ENCODE measurements around the gene SEPTIN8. TPM values are rescaled to one million over a fixed set of nuclear protein-coding genes. Genes with fewer than 3 reads are reported as not detected.

SEPTIN8 gene
- polyA plus RNA-seq (2014; cell fraction: cytosol; rRNA removed): 32.3 and 32.6 TPM in 2 replicates
- polyA plus RNA-seq (2014; cell fraction: nucleus; rRNA removed): 84.5 and 109 TPM in 2 replicates

DNA sequence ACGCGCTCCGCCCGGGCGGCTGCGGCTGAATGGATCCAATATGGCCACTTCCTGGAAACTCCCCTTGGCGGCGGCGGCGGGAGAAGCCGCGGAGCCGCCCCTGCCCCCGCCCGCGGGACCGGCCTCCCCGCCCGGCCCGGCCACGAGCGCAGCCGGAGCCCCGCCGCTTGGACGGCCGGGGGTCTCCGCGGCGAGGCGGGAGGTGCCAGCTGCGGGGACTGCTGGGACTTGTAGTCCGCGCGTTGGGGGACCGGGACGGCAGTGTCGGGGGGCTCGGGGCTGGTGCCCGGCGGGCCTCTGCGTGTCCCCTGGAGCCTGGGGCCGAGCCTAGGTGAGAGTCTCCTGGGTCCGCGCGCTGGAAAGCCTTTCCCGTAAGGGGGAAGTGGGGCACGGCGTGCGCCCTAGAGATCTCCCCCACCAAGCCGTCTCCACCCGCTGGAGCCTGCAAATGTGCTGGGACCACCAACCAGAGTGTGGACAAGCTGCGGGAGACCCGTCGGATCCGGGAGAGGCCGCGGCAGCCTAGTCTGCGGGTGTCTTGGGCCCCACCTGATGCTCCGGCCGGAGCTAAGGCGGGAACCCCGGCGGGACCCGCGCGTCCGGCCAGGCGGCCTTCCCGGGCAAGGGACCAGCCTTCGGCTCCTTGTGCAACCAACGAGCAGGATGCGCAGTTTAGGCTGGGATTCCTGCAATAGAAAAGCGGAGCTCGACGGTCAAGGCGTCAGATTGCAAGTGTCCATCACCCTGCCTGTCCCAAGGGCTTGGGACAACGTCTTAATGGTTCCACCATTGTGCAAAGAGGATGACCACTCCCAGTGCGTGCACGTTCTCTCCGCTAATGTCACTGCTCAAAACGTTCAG is at the start of gene SEPTIN8:
SEPTIN8 (minus strand) TSS at position 31 of the 861 bp plus-strand sequence. CDS start 102 bp downstream, outside the sequence.
- peak; percentile 40 for DNase-seq (ENCODE audit: low spot score)

GRCh38 chr5:132826424-132827082 is 49.5 kb upstream of the SEPTIN8 start:
- no peak for DNase-seq (ENCODE audit: low spot score)

DNA sequence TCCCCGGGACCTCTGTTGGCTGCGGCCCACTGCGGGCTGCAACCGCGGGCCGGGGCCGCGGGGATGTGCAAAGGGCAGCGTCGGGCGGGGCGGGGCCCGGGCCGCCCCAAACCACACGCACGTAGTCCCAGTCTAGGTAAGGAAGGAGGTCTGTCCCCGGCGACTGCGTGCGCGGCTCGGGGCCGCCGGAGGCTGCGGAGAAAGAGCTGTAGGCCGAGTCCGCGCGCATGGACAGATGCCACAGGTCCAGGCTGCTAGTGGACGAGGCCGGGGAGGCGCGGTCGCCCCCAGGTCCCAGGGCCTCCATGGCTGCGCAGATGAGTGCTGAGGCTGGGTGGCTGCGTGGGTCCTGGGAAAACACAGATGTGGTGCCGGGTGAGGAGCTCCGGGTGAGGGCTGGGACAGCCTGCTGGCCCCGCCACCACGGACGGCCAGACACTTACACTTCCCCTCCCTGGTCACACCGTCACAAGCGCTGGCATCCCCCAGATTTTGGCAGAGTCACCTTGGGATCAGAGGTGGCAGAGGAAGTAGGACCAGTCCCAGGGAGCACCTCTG is 48.9 kb upstream of the SEPTIN8 start:
- DNase-seq (ENCODE audit: low spot score): no peak

DNA sequence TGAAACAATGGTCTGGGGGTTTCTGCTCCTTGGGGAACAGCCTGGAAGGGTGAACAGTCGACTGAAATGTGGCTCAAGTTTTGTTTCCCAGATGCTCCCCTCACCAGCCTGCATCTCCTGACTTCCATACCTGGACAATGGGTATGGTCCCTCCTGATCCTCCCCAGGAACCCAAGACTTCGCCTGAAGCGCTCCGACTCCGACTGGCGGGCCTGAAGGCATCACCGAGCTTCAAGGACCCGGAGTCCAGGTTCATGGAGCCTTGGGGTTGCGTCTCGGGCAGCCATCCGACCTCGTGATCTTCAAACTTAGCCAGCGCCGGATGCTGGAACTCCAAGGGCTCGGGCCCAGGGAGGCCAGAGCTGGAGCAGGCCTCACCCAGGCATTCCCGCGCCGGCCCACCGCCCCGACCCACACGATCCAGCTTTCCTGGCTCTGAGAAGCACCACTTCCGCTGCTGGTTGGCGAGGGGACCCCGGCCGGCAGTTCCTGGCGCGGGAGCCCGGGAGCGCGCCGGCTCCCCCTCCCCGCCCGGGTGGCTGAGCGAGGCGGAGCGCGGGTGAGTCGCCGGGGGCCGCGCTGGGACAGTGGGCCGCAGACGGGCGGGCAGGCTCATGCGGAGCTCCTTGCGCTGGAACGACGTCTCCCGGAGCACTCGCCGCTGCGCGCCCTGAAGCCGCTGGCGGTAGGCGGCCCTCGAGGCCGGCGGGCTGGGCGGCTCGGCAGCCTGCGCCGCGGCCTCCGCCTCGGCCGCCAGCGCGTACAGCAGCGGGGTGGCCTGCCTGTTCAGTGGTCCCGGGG is 48.2 kb upstream of the SEPTIN8 start:
- DNase-seq (ENCODE audit: low spot score): no peak

DNA sequence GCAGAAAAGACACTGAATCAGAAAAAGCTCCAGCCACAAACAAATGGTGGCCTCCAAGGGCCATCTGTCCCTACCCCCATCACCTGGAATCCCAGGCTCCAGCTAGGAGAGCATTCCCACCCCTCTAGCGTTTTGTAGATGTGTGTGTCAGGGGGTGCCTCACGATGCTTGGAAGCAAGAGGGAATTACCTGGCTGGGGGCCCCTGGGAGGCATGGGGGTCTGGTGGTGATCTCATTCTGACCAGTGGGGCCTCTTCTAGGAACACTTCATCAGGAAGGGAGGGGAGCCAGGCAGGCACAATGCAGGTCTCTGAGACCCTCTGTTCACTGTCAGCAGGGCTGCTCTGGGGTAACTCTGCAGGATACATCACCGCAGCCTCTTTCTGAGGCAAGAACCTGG is 47.4 kb upstream of the SEPTIN8 start:
- DNase-seq (ENCODE audit: low spot score): no peak

DNA sequence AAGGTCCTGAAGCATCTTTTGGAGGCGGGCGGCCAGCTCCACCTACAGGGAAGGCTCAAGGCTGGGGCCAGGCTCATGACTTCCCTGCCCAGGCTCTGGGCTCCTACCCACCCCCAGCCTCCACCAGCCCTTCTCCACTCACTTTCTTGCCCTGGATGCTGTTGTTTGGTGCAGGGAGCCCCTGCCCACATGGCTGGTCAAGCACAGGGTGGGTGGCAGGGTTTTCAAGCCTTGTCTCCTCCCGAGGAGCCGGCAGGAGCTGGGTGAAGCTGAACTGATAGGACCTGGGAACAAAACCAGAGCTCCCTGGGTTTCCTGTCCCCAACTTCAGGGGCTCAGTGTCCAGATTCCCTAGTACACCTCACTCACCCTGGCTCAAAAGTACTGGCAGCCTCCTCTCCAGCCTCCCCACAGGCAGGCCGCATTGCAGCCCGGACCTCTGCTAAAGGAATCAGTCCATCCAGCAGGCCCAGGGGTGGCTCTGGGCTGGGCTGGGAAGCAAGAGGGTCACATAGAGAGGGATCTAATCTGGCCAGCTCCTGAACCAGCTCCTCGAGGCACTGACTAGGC is 46.5 kb upstream of the SEPTIN8 start:
- no peak for DNase-seq (ENCODE audit: low spot score)

GRCh38 chr5:132822650-132823480 is 45.8 kb upstream of the SEPTIN8 start:
- DNase-seq (ENCODE audit: low spot score): no peak

- DNase-seq (ENCODE audit: low spot score): no peak
Observed at GRCh38 chr5:132821791-132822190, 44.8 kb upstream of the SEPTIN8 start.

DNA sequence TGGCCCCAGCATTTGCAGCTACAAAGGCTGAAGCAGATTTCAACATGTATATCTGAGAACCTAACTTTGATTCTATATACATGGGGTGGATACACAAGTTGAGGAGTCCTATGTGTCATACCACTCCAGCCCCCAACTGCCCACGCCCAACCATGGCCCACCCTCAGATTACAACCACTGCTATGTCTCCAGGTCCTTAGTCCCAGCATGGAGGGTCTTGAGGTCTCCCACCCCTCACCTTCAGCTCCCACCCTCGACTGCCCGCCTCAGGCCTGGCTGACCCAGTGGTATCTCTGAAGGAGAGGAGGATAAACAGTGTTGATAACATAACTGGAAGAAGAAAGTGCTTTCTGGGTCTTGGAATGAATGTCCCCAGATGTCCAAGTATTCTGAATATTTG is 44.3 kb upstream of the SEPTIN8 start:
- DNase-seq (ENCODE audit: low spot score): no peak

- DNase-seq (ENCODE audit: low spot score): peak; percentile 88
Observed at GRCh38 chr5:132820162-132820754, 43.2 kb upstream of the SEPTIN8 start.

DNA sequence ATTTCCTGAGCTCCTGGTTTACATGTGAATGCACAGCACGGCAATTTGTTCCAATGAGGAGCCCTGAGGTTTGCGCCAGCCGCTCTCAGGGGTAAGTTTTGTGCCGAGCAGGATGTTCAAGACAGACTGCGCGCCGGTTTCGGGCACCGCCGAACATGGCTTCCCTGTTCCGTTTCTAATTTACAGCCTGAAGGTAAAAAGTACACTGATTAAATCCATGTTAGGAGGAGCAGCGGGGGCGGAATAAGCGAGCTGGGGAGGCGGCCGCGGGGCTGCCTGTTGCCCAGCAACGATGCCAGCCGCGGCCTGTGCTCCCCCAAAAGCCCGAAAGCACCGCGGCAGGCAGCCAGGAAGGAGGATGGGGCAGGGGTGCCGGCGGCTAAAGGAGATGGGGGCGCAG is 42.4 kb upstream of the SEPTIN8 start:
- DNase-seq (ENCODE audit: low spot score): no peak

- DNase-seq (ENCODE audit: low spot score): no peak
Observed at GRCh38 chr5:132817011-132817410, 40.0 kb upstream of the SEPTIN8 start.

GRCh38 chr5:132816554-132816953 is 39.5 kb upstream of the SEPTIN8 start:
- no peak for DNase-seq (ENCODE audit: low spot score)

- no peak for DNase-seq (ENCODE audit: low spot score)
Observed at GRCh38 chr5:132816083-132816482, 39.0 kb upstream of the SEPTIN8 start.

- no peak for DNase-seq (ENCODE audit: low spot score)
Observed at GRCh38 chr5:132815454-132815853, 38.4 kb upstream of the SEPTIN8 start.

- no peak for DNase-seq (ENCODE audit: low spot score)
Observed at GRCh38 chr5:132814503-132815294, 37.7 kb upstream of the SEPTIN8 start.

GRCh38 chr5:132813599-132814502 is 36.8 kb upstream of the SEPTIN8 start:
- DNase-seq (ENCODE audit: low spot score): no peak
